H1 (cell line): Measurements from ENCODE around the gene CALCR. TPM values are rescaled to one million over a fixed set of nuclear protein-coding genes. Genes with fewer than 3 reads are reported as not detected.

Source experiments
- CTCF ChIA-PET: fragments of 300-600 bp; sonication (Branson Sonifier 250); formaldehyde crosslinking; loops from one replicate; lab custom pipeline; 2021; ENCODE audit not compliant: partially characterized antibody; lab: Charles Lee
- POLR2A ChIA-PET: fragments of 300-600 bp; sonication (Branson Sonifier 250); formaldehyde crosslinking; loops from one replicate; lab custom pipeline; 2021; ENCODE audit warnings: inconsistent platforms; ENCODE audit not compliant: partially characterized antibody; lab: Charles Lee
- DNase-seq, 2 experiments: peaks; one replicate each; pipeline versions ENCODE4 v3.0.0 to v3.0.0-alpha.2; 2010 to 2022; ENCODE audit warnings: low spot score in 2 of 2, low read depth in 1 of 2, mixed read lengths in 1 of 2
- FAIRE-seq: peaks from 2 replicates; lab custom pipeline; 2011; peaks lifted over from hg19 to GRCh38; lab: Jason Lieb, UNC
- H2AFZ ChIP-seq: 2 replicates; pipeline ENCODE4 v1.8.1; 2012; ENCODE audit warnings: low read length, inconsistent platforms
- H2AK5ac ChIP-seq: 2 replicates; pipeline ENCODE4 v1.6.1; 2013; ENCODE audit warnings: low read depth, low read length
- H2BK120ac ChIP-seq: replicated peaks from 2 replicates; pipeline ENCODE3; 2013; ENCODE audit warnings: low read depth, low read length, inconsistent platforms
- H2BK12ac ChIP-seq: 2 replicates; pipeline ENCODE4 v1.6.1; 2013; ENCODE audit warnings: low read depth, low read length
- H2BK15ac ChIP-seq: 2 replicates; pipeline ENCODE4 v1.6.1; 2013; ENCODE audit warnings: low read length
- H2BK20ac ChIP-seq: 2 replicates; pipeline ENCODE4 v1.6.1; 2013; ENCODE audit warnings: low read length
- H2BK5ac ChIP-seq: 2 replicates; pipeline ENCODE4 v1.6.1; 2013; ENCODE audit warnings: low read depth, low read length
- H3K14ac ChIP-seq: 2 replicates; pipeline ENCODE4 v1.6.1; 2013; ENCODE audit warnings: inconsistent platforms; ENCODE audit not compliant: insufficient read length
- H3K18ac ChIP-seq: 2 replicates; pipeline ENCODE4 v1.6.1; 2013; ENCODE audit warnings: low read length; ENCODE audit errors: extremely low read depth
- H3K23ac ChIP-seq: 2 replicates; pipeline ENCODE4 v1.6.1; 2013; ENCODE audit warnings: inconsistent platforms; ENCODE audit not compliant: insufficient read length
- H3K23me2 ChIP-seq: 2 replicates; pipeline ENCODE4 v1.6.1; 2013; ENCODE audit warnings: low read depth, low read length
- H3K27ac ChIP-seq: 2 replicates; pipeline ENCODE4 v1.6.1; 2011; ENCODE audit warnings: low read depth, low read length, inconsistent platforms
- H3K27me3 ChIP-seq, 4 experiments: replicated peaks in 1 of 4; 1 replicate in 1 of 4; 2 replicates in 3 of 4; pipeline versions ENCODE4 v1.6.1 to v1.8.1; 2011 to 2013; ENCODE audit warnings: low read length in 3 of 4, mild to moderate bottlenecking in 3 of 4, inconsistent platforms in 2 of 4, mixed read lengths in 2 of 4, moderate library complexity in 1 of 4; ENCODE audit not compliant: control insufficient read depth in 3 of 4, insufficient read depth in 3 of 4; ENCODE audit errors: extremely low read depth in 1 of 4
- H3K36me3 ChIP-seq, 4 experiments: 2 replicates each; pipeline versions ENCODE4 v1.6.1 to v1.8.1; 2011 to 2013; ENCODE audit warnings: mild to moderate bottlenecking in 4 of 4, low read length in 3 of 4, moderate library complexity in 2 of 4, control low read depth in 1 of 4, inconsistent platforms in 1 of 4; ENCODE audit not compliant: insufficient read depth in 4 of 4, control insufficient read depth in 2 of 4
- H3K4ac ChIP-seq: replicated peaks from 2 replicates; pipeline ENCODE3; 2013; ENCODE audit warnings: low read length, low read depth, mixed read lengths, inconsistent platforms; ENCODE audit not compliant: insufficient read length
- H3K4me1 ChIP-seq, 4 experiments: replicated peaks in 1 of 4; 1 replicate in 1 of 4; 2 replicates in 3 of 4; pipeline versions ENCODE4 v1.6.1 to v1.8.1; 2011 to 2013; ENCODE audit warnings: low read length in 3 of 4, inconsistent platforms in 2 of 4, mixed read lengths in 1 of 4; ENCODE audit not compliant: insufficient read depth in 4 of 4, control insufficient read depth in 3 of 4
- H3K4me2 ChIP-seq, 2 experiments: 2 replicates each; pipeline versions ENCODE4 v1.6.1 to v1.8.1; 2011 to 2013; ENCODE audit warnings: low read depth in 2 of 2, low read length in 2 of 2, control low read depth in 1 of 2, inconsistent platforms in 1 of 2, mild to moderate bottlenecking in 1 of 2; ENCODE audit not compliant: insufficient read depth in 1 of 2
- H3K4me3 ChIP-seq, 4 experiments: fragments of 200-600, 300-600 bp in 1 of 4; sonication (generic), shearing (Covaris generic), sonication (Bioruptor Twin) in 1 of 4; 2 replicates each; pipeline versions ENCODE4 v1.5.1 to v1.8.1; 2011 to 2016; ENCODE audit warnings: low read length in 4 of 4, low read depth in 3 of 4, control low read depth in 2 of 4, inconsistent platforms in 2 of 4, mild to moderate bottlenecking in 2 of 4, mixed read lengths in 1 of 4, moderate library complexity in 1 of 4; ENCODE audit not compliant: insufficient read depth in 2 of 4; ENCODE audit errors: extremely low read depth in 1 of 4
- H3K56ac ChIP-seq: replicated peaks from 2 replicates; pipeline ENCODE3; 2013; ENCODE audit warnings: low read depth, mild to moderate bottlenecking, mixed read lengths, low read length, inconsistent platforms; ENCODE audit not compliant: insufficient read length
- H3K79me1 ChIP-seq: 2 replicates; pipeline ENCODE4 v1.6.1; 2013; ENCODE audit warnings: low read depth, low read length, control low read depth
- H3K79me2 ChIP-seq, 2 experiments: 2 replicates each; pipeline versions ENCODE4 v1.6.1 to v1.8.1; 2012 to 2013; ENCODE audit warnings: low read length in 2 of 2, mild to moderate bottlenecking in 2 of 2, inconsistent platforms in 1 of 2; ENCODE audit not compliant: insufficient read depth in 2 of 2, control insufficient read depth in 1 of 2
- H3K9ac ChIP-seq, 4 experiments: replicated peaks in 1 of 4; 1 replicate in 1 of 4; 2 replicates in 3 of 4; pipeline versions ENCODE4 v1.6.1 to v1.8.1; 2011 to 2013; ENCODE audit warnings: low read depth in 3 of 4, low read length in 3 of 4, control low read depth in 2 of 4, mild to moderate bottlenecking in 2 of 4, moderate library complexity in 2 of 4, inconsistent platforms in 1 of 4; ENCODE audit errors: extremely low read depth in 1 of 4
- H3K9me3 ChIP-seq, 2 experiments: 2 replicates each; pipeline versions ENCODE4 v1.6.1 to v1.8.1; 2012 to 2013; ENCODE audit warnings: mild to moderate bottlenecking in 2 of 2, moderate library complexity in 2 of 2, control low read depth in 1 of 2, inconsistent platforms in 1 of 2, low read depth in 1 of 2, low read length in 1 of 2, mixed read lengths in 1 of 2; ENCODE audit not compliant: insufficient read depth in 2 of 2
- H4K20me1 ChIP-seq, 2 experiments: replicated peaks in 1 of 2; 2 replicates each; pipeline versions ENCODE3 to v1.8.1; 2011 to 2013; ENCODE audit warnings: inconsistent platforms in 2 of 2, low read length in 2 of 2, mild to moderate bottlenecking in 1 of 2; ENCODE audit not compliant: insufficient read depth in 2 of 2, control insufficient read depth in 1 of 2
- H4K5ac ChIP-seq: 2 replicates; pipeline ENCODE4 v1.6.1; 2013; ENCODE audit warnings: low read length, low read depth, mixed read lengths, inconsistent platforms; ENCODE audit not compliant: insufficient read length
- H4K8ac ChIP-seq: 2 replicates; pipeline ENCODE4 v1.8.0; 2013; ENCODE audit warnings: mild to moderate bottlenecking, moderate library complexity, low read length, inconsistent platforms; ENCODE audit not compliant: insufficient read depth; ENCODE audit errors: extremely low read depth
- H4K91ac ChIP-seq: replicated peaks from 2 replicates; pipeline ENCODE3; 2013; ENCODE audit warnings: low read length, mixed read lengths, inconsistent platforms; ENCODE audit not compliant: insufficient read length
- ATF2 ChIP-seq: IDR thresholded peaks from 2 replicates; pipeline ENCODE4 v1.6.1; 2012; ENCODE audit warnings: low read length, inconsistent platforms
- BRCA1 ChIP-seq: IDR thresholded peaks from 2 replicates; pipeline ENCODE4 v1.6.1; 2012; ENCODE audit warnings: low read depth, low read length, improper control_type of control experiment
- CBX8 ChIP-seq: fragments of 300-800, 300-1000 bp; sonication (generic); IDR thresholded peaks from 2 replicates; pipeline ENCODE4 v1.7.1; 2016; ENCODE audit warnings: low read depth, low read length, borderline replicate concordance
- CHD2 ChIP-seq: IDR thresholded peaks from 2 replicates; pipeline ENCODE4 v1.6.1; 2012; ENCODE audit warnings: low read length, improper control_type of control experiment
- CREB1 ChIP-seq: IDR thresholded peaks from 2 replicates; pipeline ENCODE4 v1.6.1; 2012; ENCODE audit warnings: inconsistent platforms
- GTF2F1 ChIP-seq: IDR thresholded peaks from 2 replicates; pipeline ENCODE4 v1.6.1; 2012; ENCODE audit warnings: low read depth, low read length, improper control_type of control experiment, borderline replicate concordance
- JUN ChIP-seq: IDR thresholded peaks from 2 replicates; pipeline ENCODE4 v1.6.1; 2011; ENCODE audit warnings: low read depth, mild to moderate bottlenecking, improper control_type of control experiment, low read length
- MAFK ChIP-seq: IDR thresholded peaks from 2 replicates; pipeline ENCODE4 v1.6.1; 2012; ENCODE audit warnings: low read depth, mild to moderate bottlenecking, improper control_type of control experiment, low read length
- NANOG ChIP-seq: IDR thresholded peaks from 2 replicates; pipeline ENCODE4 v1.6.1; 2011; ENCODE audit warnings: low read length, low read depth, mild to moderate bottlenecking, inconsistent platforms; ENCODE audit not compliant: insufficient read depth, poor library complexity, severe bottlenecking
- NRF1 ChIP-seq: IDR thresholded peaks from 2 replicates; pipeline ENCODE4 v1.6.1; 2011; ENCODE audit warnings: mild to moderate bottlenecking, low read depth, low read length, improper control_type of control experiment
- POLR2A ChIP-seq, 2 experiments: IDR thresholded peaks; 1 replicate in 1 of 2; 2 replicates in 1 of 2; pipeline ENCODE4 v1.6.1; 2011; ENCODE audit warnings: low read depth in 2 of 2, low read length in 2 of 2, mild to moderate bottlenecking in 2 of 2; ENCODE audit errors: control extremely low read depth in 1 of 2
- POU5F1 ChIP-seq: IDR thresholded peaks from 2 replicates; pipeline ENCODE4 v1.6.1; 2011; ENCODE audit warnings: low read depth, mild to moderate bottlenecking, low read length, moderate library complexity
- RAD21 ChIP-seq, 2 experiments: IDR thresholded peaks in 1 of 2; conservative IDR thresholded peaks in 1 of 2; 2 replicates each; pipeline ENCODE4 v1.6.1; 2011; ENCODE audit warnings: low read depth in 2 of 2, low read length in 2 of 2, improper control_type of control experiment in 1 of 2, inconsistent platforms in 1 of 2, mild to moderate bottlenecking in 1 of 2, moderate library complexity in 1 of 2
- SP1 ChIP-seq: IDR thresholded peaks from 2 replicates; pipeline ENCODE4 v1.6.1; 2011; ENCODE audit warnings: low read depth, low read length
- SRF ChIP-seq: IDR thresholded peaks from 2 replicates; pipeline ENCODE4 v1.6.1; 2011; ENCODE audit warnings: mild to moderate bottlenecking, low read depth, low read length, moderate library complexity
- polyA plus RNA-seq, 7 experiments: library from polyadenylated mRNA; depleted of rRNA in 3 of 7; stranded (reverse) in 5 of 7; unstranded in 2 of 7; fragments of >200 nt in 5 of 7; fragments of 200-250 nt in 2 of 7; gene quantifications; 1 replicate in 5 of 7; 2 replicates in 1 of 7; 4 replicates in 1 of 7; pipeline versions ENCODE4 v1.2.1 to v1.2.3, GENCODE V29; 2011 to 2013; ENCODE audit warnings: missing spikeins in 2 of 7, mixed read lengths in 2 of 7
- total RNA-seq: library from RNA; stranded (reverse); fragmentation: NEBNext Ultra II Directional; extraction: Animal tissue kit (Norgen Biotek cat#: 25700); gene quantifications from 2 replicates; pipeline ENCODE4 v1.2.1, GENCODE V29; 2021

The CALCR gene
- total and polyA plus RNA-seq, 2 of the 8 experiments (the other 6 are each of a cell fraction or from before 2014, with no cell fraction given), result 1.0 to 3.6 TPM

GRCh38 chr7:93530701-93531100 is 43.8 kb downstream of the CALCR start:
- Histone ChIP-seq H2BK15ac (no peak overlapping the region), H3K4me1 (no peaks in the 10 kb centered on the region), H2BK12ac (no peak overlapping the region), H2BK20ac (no peak overlapping the region), H3K18ac (no peak overlapping the region), H4K91ac (no peak overlapping the region), H3K27me3 (no peaks in the 10 kb centered on the region), H3K27ac (no peak overlapping the region), H4K5ac (no peak overlapping the region), H3K23ac (no peak overlapping the region), H3K9ac (no peak overlapping the region), H3K23me2 (no peaks in the 10 kb centered on the region), H3K56ac (no peak overlapping the region), H2BK120ac (no peak overlapping the region), H3K4me3 (no peak overlapping the region), H2BK5ac (no peak overlapping the region), H3K14ac (no peak overlapping the region), H2AK5ac (no peak overlapping the region), H4K20me1 (no peaks in the 10 kb centered on the region), H2AFZ (no peak overlapping the region), H3K36me3 (no peaks in the 10 kb centered on the region), H4K8ac (no peak overlapping the region), H3K4me2 (no peak overlapping the region), H3K79me1 (no peaks in the 10 kb centered on the region), H3K9me3 (no peaks in the 10 kb centered on the region; a peak in 1 of 4 replicates), H3K79me2 (no peaks in the 10 kb centered on the region), H3K4ac (no peak overlapping the region)
- FAIRE-seq (no peak), DNase-seq (no peak)
- ChIA-PET CTCF (interaction anchor here (0.9 to 1.0 kb wide), 2 partner anchors 53 to 285 kb away, joined by 3 read pairs; no protein-coding TSS in a partner anchor), POLR2A (no interaction called here)
- TF ChIP-seq MAFK (no peak), POU5F1 (no peak), NRF1 (no peak), CREB1 (no peak), RAD21 (IDR thresholded peaks at IDR 0.05 in 1 of 2, conservative IDR thresholded peaks at IDR 0.05 in 1 of 2; ENCODE audit: low read depth in 2 of 2, low read length in 2 of 2) (no peak), ATF2 (no peak), JUN (no peak), CBX8 (no peak), SP1 (no peak), NANOG (no peak), GTF2F1 (no peak), BRCA1 (no peak), SRF (no peak), POLR2A (IDR thresholded peaks at IDR 0.05; ENCODE audit: control extremely low read depth in 1 of 2, low read depth in 2 of 2, low read length in 2 of 2) (no peak), CHD2 (no peak)
